Rectal smooth muscle tissue (tissue), 1 donor: ENCODE measurements around the gene ADGRL3.
"Not testable (repeated sequence)": the region's sequence is repeated elsewhere in the genome, so short reads cannot be mapped to it uniquely, and the experiment has no call there.

Source experiments
- H3K27ac ChIP-seq: one replicate; pipeline ENCODE4 v1.7.0; 2013; ENCODE audit warnings: low read depth, low read length, inconsistent platforms
- H3K27me3 ChIP-seq: one replicate; pipeline ENCODE4 v1.7.0; 2013; ENCODE audit warnings: low read length; ENCODE audit not compliant: control insufficient read depth, insufficient read depth
- H3K36me3 ChIP-seq: one replicate; pipeline ENCODE4 v1.7.0; 2013; ENCODE audit warnings: low read length; ENCODE audit not compliant: control insufficient read depth, insufficient read depth
- H3K4me1 ChIP-seq: one replicate; pipeline ENCODE4 v1.7.0; 2013; ENCODE audit warnings: low read length; ENCODE audit not compliant: control insufficient read depth, insufficient read depth
- H3K4me3 ChIP-seq: one replicate; pipeline ENCODE4 v1.7.0; 2013; ENCODE audit warnings: low read length
- H3K9ac ChIP-seq: one replicate; pipeline ENCODE4 v1.7.0; 2013; ENCODE audit warnings: low read length

The ADGRL3 gene

GRCh38 chr4:61380865-61381264, 180.7 kb downstream of the ADGRL3 start:
- Histone ChIP-seq H3K27me3 (no peaks in the 10 kb centered on the region), H3K36me3 (no peaks in the 10 kb centered on the region), H3K4me3 (no peak overlapping the region), H3K4me1 (no peaks in the 10 kb centered on the region), H3K27ac (no peak overlapping the region), H3K9ac (no peak overlapping the region)

- no peak overlapping the region for H3K4me3 ChIP-seq
- no peaks in the 10 kb centered on the region for H3K27me3 ChIP-seq
- H3K4me1 ChIP-seq = no peaks in the 10 kb centered on the region
- H3K27ac ChIP-seq = no peak overlapping the region
- H3K9ac ChIP-seq = no peak overlapping the region
- no peaks in the 10 kb centered on the region for H3K36me3 ChIP-seq
Measured at GRCh38 chr4:61385256-61385655, 185.1 kb downstream of the ADGRL3 start.

GRCh38 chr4:61387372-61387771, 187.2 kb downstream of the ADGRL3 start:
- not testable (repeated sequence) for H3K36me3 ChIP-seq, H3K27ac ChIP-seq, H3K9ac ChIP-seq, H3K4me1 ChIP-seq, H3K4me3 ChIP-seq, H3K27me3 ChIP-seq

- H3K9ac ChIP-seq = no peak overlapping the region
- no peak overlapping the region for H3K27ac ChIP-seq
- no peak overlapping the region for H3K4me3 ChIP-seq
- H3K27me3 ChIP-seq = no peaks in the 10 kb centered on the region
- H3K4me1 ChIP-seq = no peaks in the 10 kb centered on the region
- no peaks in the 10 kb centered on the region for H3K36me3 ChIP-seq
Measured at GRCh38 chr4:61389640-61390039, 189.5 kb downstream of the ADGRL3 start.

- no peaks in the 10 kb centered on the region for H3K27me3 ChIP-seq
Measured at GRCh38 chr4:61395754-61396153, 195.6 kb downstream of the ADGRL3 start.

GRCh38 chr4:61397174-61397573, 197.0 kb downstream of the ADGRL3 start:
- Histone ChIP-seq H3K4me1 (no peaks in the 10 kb centered on the region), H3K27ac (no peak overlapping the region), H3K27me3 (no peaks in the 10 kb centered on the region), H3K36me3 (no peaks in the 10 kb centered on the region), H3K9ac (no peak overlapping the region), H3K4me3 (no peak overlapping the region)

More at GRCh38 chr4:61395754-61396153, 195.6 kb downstream of the ADGRL3 start:
- Histone ChIP-seq H3K27ac (no peak overlapping the region), H3K9ac (no peak overlapping the region), H3K4me3 (no peak overlapping the region), H3K4me1 (no peaks in the 10 kb centered on the region), H3K36me3 (no peaks in the 10 kb centered on the region)

GRCh38 chr4:61400439-61401038, 200.4 kb downstream of the ADGRL3 start:
- no peaks in the 10 kb centered on the region for H3K36me3 ChIP-seq
- H3K27me3 ChIP-seq = no peaks in the 10 kb centered on the region
- H3K9ac ChIP-seq = no peak overlapping the region

GRCh38 chr4:61401771-61402170, 201.6 kb downstream of the ADGRL3 start:
- H3K4me1 ChIP-seq = no peaks in the 10 kb centered on the region
- H3K9ac ChIP-seq = no peak overlapping the region
- H3K36me3 ChIP-seq = no peaks in the 10 kb centered on the region
- H3K27ac ChIP-seq = no peak overlapping the region
- H3K27me3 ChIP-seq = no peaks in the 10 kb centered on the region
- no peak overlapping the region for H3K4me3 ChIP-seq

More at GRCh38 chr4:61400439-61401038, 200.4 kb downstream of the ADGRL3 start:
- H3K4me1 ChIP-seq = no peaks in the 10 kb centered on the region
- no peak overlapping the region for H3K4me3 ChIP-seq
- no peak overlapping the region for H3K27ac ChIP-seq

- Histone ChIP-seq H3K4me1 (no peaks in the 10 kb centered on the region), H3K36me3 (no peaks in the 10 kb centered on the region), H3K4me3 (no peak overlapping the region), H3K27me3 (no peaks in the 10 kb centered on the region), H3K9ac (no peak overlapping the region), H3K27ac (no peak overlapping the region)
Measured at GRCh38 chr4:61405307-61405706, 205.2 kb downstream of the ADGRL3 start.

GRCh38 chr4:61406677-61407076, 206.6 kb downstream of the ADGRL3 start:
- Histone ChIP-seq H3K27ac (no peak overlapping the region), H3K27me3 (no peaks in the 10 kb centered on the region), H3K36me3 (no peaks in the 10 kb centered on the region), H3K4me3 (no peak overlapping the region), H3K9ac (no peak overlapping the region), H3K4me1 (no peaks in the 10 kb centered on the region)

GRCh38 chr4:61407642-61408618, 207.8 kb downstream of the ADGRL3 start:
- Histone ChIP-seq H3K36me3 (no peaks in the 10 kb centered on the region), H3K9ac (no peak overlapping the region), H3K4me3 (no peak overlapping the region), H3K27ac (no peak overlapping the region), H3K4me1 (no peaks in the 10 kb centered on the region), H3K27me3 (no peaks in the 10 kb centered on the region)

- Histone ChIP-seq H3K27ac (no peak overlapping the region), H3K27me3 (no peaks in the 10 kb centered on the region), H3K4me1 (no peaks in the 10 kb centered on the region), H3K36me3 (no peaks in the 10 kb centered on the region), H3K9ac (no peak overlapping the region), H3K4me3 (no peak overlapping the region)
Measured at GRCh38 chr4:61408861-61409260, 208.7 kb downstream of the ADGRL3 start.
